Activated CD4-positive, CD25-positive, alpha-beta regulatory T cell (primary cell): ENCODE measurements around the gene F8A2.
"Not testable (repeated sequence)": the region's sequence is repeated elsewhere in the genome, so short reads cannot be mapped to it uniquely, and the experiment has no call there.

ENCODE experiments used
- DNase-seq, 4 experiments: peaks; one replicate each; lab custom pipeline; 2025; lab: John Stamatoyannopoulos, UW

Gene F8A2

GRCh38 chrX:155381843-155382528 lies at the start of gene F8A2:
Gene F8A2 (plus strand): TSS chrX:155382095. CDS start chrX:155382115, 20 bp downstream.
- not testable (repeated sequence) for DNase-seq

GRCh38 chrX:155333544-155334100 lies 48.3 kb upstream of the F8A2 start:
- no peak for DNase-seq

GRCh38 chrX:155334486-155335336 lies 47.2 kb upstream of the F8A2 start, which contains the start of gene CLIC2:
Gene CLIC2 (minus strand): TSS chrX:155334614. CDS start chrX:155334427, 187 bp downstream.
- DNase-seq: no peak

- not testable (repeated sequence) for DNase-seq
Measured at GRCh38 chrX:155335337-155335712, 46.6 kb upstream of the F8A2 start.

- DNase-seq: not testable (repeated sequence)
Measured at GRCh38 chrX:155345689-155346088, 36.2 kb upstream of the F8A2 start.

GRCh38 chrX:155349448-155349847 lies 32.4 kb upstream of the F8A2 start:
- DNase-seq: not testable (repeated sequence)

GRCh38 chrX:155363712-155364111 lies 18.2 kb upstream of the F8A2 start:
- not testable (repeated sequence) for DNase-seq

GRCh38 chrX:155373777-155374458 lies 8.0 kb upstream of the F8A2 start:
- not testable (repeated sequence) for DNase-seq

- DNase-seq: not testable (repeated sequence)
Measured at GRCh38 chrX:155379802-155380201, 2.1 kb upstream of the F8A2 start.

GRCh38 chrX:155382529-155382967 lies 653 bp downstream of the F8A2 start:
- DNase-seq: not testable (repeated sequence)

- no peak for DNase-seq
Measured at GRCh38 chrX:155389634-155390033, 7.7 kb downstream of the F8A2 start.

GRCh38 chrX:155394747-155395276 lies 12.9 kb downstream of the F8A2 start:
- not testable (repeated sequence) for DNase-seq

GRCh38 chrX:155406429-155406828 lies 24.5 kb downstream of the F8A2 start:
- DNase-seq: no peak

GRCh38 chrX:155417769-155418168 lies 35.9 kb downstream of the F8A2 start:
- no peak for DNase-seq
